ENCODE data around the gene TMEM25. TPM values are rescaled to one million over a fixed set of nuclear protein-coding genes. Genes with fewer than 3 reads are reported as not detected.

TMEM25 gene
- total and polyA plus RNA-seq, 2 of the 13 experiments (the other 11 are each of a cell fraction or from before 2014, with no cell fraction given): 7.5 to 17.2 TPM

DNA sequence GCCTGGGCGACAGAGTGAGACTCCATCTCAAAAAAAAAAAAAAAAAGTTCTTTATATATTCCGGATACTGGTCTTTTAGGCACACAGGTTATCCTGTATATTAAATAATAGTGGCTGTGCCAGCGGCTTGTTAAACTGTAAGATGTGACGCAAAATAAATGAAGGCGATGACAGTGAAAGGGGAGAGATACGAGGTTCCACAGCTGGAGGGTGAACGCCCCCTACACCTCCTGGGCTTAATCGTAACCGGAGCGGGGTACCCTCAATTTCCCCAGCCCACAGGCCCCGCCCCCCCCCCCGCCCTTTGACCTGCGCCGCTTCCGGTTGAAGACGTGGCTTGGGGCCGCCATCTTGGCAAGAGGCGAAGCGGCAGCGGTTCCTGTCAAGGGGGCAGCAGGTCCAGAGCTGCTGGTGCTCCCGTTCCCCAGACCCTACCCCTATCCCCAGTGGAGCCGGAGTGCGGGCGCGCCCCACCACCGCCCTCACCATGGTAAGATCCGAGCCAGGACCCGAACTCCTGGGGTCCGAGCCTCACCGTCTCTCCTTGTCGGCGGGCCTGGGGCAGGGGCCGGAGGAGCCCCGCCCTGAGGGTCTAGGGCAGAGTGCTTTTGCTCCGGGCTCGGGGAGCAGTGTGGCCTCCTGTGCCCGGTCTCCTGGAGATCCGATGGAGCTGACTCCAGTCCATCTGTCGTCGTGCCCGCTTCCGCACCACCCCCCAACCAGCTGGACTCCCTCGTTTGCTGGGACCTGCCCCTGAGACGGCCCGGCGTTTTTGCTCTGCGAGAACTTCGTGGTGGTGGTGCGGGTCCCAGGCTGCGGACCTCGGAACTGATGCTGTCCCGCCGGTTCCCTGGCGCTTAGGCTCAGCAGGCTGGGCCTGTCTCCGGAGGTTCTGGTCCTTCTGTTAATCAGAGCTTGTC, 41.3 kb downstream of the TMEM25 start, which contains the start of gene ARCN1 (continued):
- TF ChIP-seq ADNP (CRISPR knock-in tag; IDR thresholded peaks at IDR 0.05): no peak
- peak; percentile 76 for TF ChIP-seq ZFY (CRISPR knock-in tag; IDR thresholded peaks at IDR 0.05)
- no peak for TF ChIP-seq MAF1 (CRISPR knock-in tag; IDR thresholded peaks at IDR 0.05; ENCODE audit: borderline replicate concordance)
- no peak; the same call in 1 of the 2 replicates for TF ChIP-seq ZNF143 (CRISPR knock-in tag; IDR thresholded peaks at IDR 0.05)
- peak; percentile 25; the same call in 1 of the 2 replicates for TF ChIP-seq ZNF768 (CRISPR knock-in tag; IDR thresholded peaks at IDR 0.05)
- TF ChIP-seq ZNF557 (CRISPR knock-in tag; IDR thresholded peaks at IDR 0.05): no peak
- TF ChIP-seq, protein P1, sequence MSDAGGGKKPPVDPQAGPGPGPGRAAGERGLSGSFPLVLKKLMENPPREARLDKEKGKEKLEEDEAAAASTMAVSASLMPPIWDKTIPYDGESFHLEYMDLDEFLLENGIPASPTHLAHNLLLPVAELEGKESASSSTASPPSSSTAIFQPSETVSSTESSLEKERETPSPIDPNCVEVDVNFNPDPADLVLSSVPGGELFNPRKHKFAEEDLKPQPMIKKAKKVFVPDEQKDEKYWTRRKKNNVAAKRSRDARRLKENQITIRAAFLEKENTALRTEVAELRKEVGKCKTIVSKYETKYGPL (CRISPR knock-in tag; IDR thresholded peaks at IDR 0.05): no peak
- TF ChIP-seq, protein P2, sequence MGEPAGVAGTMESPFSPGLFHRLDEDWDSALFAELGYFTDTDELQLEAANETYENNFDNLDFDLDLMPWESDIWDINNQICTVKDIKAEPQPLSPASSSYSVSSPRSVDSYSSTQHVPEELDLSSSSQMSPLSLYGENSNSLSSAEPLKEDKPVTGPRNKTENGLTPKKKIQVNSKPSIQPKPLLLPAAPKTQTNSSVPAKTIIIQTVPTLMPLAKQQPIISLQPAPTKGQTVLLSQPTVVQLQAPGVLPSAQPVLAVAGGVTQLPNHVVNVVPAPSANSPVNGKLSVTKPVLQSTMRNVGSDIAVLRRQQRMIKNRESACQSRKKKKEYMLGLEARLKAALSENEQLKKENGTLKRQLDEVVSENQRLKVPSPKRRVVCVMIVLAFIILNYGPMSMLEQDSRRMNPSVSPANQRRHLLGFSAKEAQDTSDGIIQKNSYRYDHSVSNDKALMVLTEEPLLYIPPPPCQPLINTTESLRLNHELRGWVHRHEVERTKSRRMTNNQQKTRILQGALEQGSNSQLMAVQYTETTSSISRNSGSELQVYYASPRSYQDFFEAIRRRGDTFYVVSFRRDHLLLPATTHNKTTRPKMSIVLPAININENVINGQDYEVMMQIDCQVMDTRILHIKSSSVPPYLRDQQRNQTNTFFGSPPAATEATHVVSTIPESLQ (CRISPR knock-in tag; conservative IDR thresholded peaks at IDR 0.05): no peak
- no peak for TF ChIP-seq HNRNPH1 (optimal IDR thresholded peaks at IDR 0.05; ENCODE audit: low read depth, low read length)
- TF ChIP-seq, protein P3, sequence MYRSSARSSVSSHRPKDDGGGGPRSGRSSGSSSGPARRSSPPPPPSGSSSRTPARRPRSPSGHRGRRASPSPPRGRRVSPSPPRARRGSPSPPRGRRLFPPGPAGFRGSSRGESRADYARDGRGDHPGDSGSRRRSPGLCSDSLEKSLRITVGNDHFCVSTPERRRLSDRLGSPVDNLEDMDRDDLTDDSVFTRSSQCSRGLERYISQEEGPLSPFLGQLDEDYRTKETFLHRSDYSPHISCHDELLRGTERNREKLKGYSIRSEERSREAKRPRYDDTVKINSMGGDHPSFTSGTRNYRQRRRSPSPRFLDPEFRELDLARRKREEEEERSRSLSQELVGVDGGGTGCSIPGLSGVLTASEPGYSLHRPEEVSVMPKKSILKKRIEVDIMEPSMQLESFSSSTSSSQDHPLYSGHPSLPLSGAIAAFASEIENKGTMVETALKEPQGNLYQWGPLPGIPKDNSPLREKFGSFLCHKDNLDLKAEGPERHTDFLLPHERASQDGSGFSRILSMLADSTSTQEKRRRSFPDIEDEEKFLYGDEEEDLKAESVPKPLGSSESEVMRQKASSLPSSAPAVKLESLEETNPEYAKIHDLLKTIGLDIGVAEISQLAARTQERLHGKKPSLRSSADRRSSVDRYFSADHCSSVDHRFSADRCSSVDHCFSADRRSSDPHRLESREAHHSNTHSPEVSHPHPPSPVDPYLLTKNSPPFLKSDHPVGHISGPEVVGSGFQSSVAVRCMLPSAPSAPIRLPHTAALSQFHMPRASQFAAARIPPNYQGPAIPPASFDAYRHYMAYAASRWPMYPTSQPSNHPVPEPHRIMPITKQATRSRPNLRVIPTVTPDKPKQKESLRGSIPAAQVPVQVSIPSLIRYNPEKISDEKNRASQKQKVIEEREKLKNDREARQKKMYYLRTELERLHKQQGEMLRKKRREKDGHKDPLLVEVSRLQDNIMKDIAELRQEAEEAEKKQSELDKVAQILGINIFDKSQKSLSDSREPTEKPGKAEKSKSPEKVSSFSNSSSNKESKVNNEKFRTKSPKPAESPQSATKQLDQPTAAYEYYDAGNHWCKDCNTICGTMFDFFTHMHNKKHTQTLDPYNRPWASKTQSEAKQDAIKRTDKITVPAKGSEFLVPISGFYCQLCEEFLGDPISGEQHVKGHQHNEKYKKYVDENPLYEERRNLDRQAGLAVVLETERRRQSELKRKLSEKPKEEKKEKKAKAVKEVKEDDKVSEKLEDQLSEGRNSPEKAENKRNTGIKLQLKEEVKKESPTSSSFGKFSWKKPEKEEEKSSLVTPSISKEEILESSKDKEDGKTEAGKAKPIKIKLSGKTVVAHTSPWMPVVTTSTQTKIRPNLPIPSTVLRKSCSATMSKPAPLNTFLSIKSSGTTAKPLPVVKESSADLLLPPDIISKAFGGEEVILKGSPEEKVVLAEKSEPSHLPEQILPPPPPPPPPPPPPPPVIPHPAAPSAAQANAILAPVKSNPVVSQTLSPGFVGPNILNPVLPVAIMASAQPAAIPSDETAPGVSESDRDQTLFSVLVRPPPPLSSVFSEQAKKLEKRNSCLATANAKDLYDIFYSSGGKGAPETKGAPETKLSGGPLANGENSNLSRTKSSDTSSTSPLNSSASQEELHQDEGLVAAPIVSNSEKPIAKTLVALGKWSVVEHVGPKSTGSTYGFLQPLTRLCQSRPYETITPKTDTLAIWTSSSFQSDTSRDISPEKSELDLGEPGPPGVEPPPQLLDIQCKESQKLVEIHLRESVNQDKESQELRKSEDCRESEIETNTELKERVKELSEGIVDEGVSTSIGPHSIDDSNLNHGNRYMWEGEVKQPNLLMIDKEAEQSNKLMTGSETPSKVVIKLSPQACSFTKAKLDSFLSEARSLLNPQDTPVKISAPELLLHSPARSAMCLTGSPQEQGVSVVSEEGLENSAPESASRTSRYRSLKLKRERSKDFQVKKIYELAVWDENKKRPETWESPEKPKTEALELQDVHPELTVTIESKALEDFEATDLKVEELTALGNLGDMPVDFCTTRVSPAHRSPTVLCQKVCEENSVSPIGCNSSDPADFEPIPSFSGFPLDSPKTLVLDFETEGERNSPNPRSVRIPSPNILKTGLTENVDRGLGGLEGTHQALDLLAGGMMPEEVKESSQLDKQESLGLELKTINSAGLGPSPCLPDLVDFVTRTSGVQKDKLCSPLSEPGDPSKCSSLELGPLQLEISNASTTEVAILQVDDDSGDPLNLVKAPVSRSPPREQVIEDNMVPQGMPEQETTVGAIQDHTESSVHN (CRISPR knock-in tag; IDR thresholded peaks at IDR 0.05): no peak
- TF ChIP-seq ZNF607 (CRISPR knock-in tag; IDR thresholded peaks at IDR 0.05; ENCODE audit: borderline replicate concordance): no peak; the same call in 1 of the 2 replicates
- no peak for TF ChIP-seq TAF15 (IDR thresholded peaks at IDR 0.05; ENCODE audit: low read depth, low read length, poor library complexity, severe bottlenecking)
- TF ChIP-seq, protein P4, sequence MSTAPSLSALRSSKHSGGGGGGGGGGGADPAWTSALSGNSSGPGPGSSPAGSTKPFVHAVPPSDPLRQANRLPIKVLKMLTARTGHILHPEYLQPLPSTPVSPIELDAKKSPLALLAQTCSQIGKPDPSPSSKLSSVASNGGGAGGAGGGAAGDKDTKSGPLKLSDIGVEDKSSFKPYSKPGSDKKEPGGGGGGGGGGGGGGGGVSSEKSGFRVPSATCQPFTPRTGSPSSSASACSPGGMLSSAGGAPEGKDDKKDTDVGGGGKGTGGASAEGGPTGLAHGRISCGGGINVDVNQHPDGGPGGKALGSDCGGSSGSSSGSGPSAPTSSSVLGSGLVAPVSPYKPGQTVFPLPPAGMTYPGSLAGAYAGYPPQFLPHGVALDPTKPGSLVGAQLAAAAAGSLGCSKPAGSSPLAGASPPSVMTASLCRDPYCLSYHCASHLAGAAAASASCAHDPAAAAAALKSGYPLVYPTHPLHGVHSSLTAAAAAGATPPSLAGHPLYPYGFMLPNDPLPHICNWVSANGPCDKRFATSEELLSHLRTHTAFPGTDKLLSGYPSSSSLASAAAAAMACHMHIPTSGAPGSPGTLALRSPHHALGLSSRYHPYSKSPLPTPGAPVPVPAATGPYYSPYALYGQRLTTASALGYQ (CRISPR knock-in tag; IDR thresholded peaks at IDR 0.05): peak; percentile 59; the same call in 1 of the 2 replicates

Data from HepG2 (cell line).